HepG2 (cell line): Measurements from ENCODE around the gene NAA25. TPM values are rescaled to one million over a fixed set of nuclear protein-coding genes. Genes with fewer than 3 reads are reported as not detected.
A peak's percentile ranks its signal among the peaks of the same experiment; 100 is the strongest.

Source experiments
- CSRNP1 ChIP-seq: sonication (generic); formaldehyde crosslinking; IDR thresholded peaks from 2 replicates; pipeline ENCODE4 v1.8.1; 2023; ENCODE audit warnings: mild to moderate bottlenecking, missing genetic modification reagents
- FOXO1 ChIP-seq: sonication (generic); formaldehyde crosslinking; IDR thresholded peaks from 2 replicates; pipeline ENCODE4 v1.4.0; 2020; ENCODE audit warnings: missing genetic modification reagents
- HNF1A ChIP-seq, 2 experiments: sonication (generic) in 1 of 2; formaldehyde crosslinking in 1 of 2; IDR thresholded peaks; 2 replicates each; pipeline versions ENCODE4 v1.4.0 to v1.6.1; 2016 to 2020; ENCODE audit warnings: borderline replicate concordance in 1 of 2, low read depth in 1 of 2, mild to moderate bottlenecking in 1 of 2, missing genetic modification reagents in 1 of 2
- NCOA2 ChIP-seq: sonication (generic); formaldehyde crosslinking; IDR thresholded peaks from 2 replicates; pipeline ENCODE4 v1.8.0; 2022; ENCODE audit warnings: inconsistent platforms
- PHF20 ChIP-seq: sonication (generic); formaldehyde crosslinking; IDR thresholded peaks from 2 replicates; pipeline ENCODE4 v1.5.0; 2020; ENCODE audit warnings: mild to moderate bottlenecking, missing genetic modification reagents
- RFXANK ChIP-seq: IDR thresholded peaks from 2 replicates; pipeline ENCODE4 v1.6.1; 2016
- SALL1 ChIP-seq: sonication (generic); formaldehyde crosslinking; IDR thresholded peaks from 2 replicates; pipeline ENCODE4 v1.8.0; 2022; ENCODE audit warnings: mild to moderate bottlenecking, missing genetic modification reagents
- ZBTB44 ChIP-seq: sonication (generic); formaldehyde crosslinking; IDR thresholded peaks from 2 replicates; pipeline ENCODE4 v1.4.0; 2020; ENCODE audit warnings: missing genetic modification reagents
- ZMAT3 ChIP-seq: sonication (generic); formaldehyde crosslinking; conservative IDR thresholded peaks from 2 replicates; pipeline ENCODE4 v1.7.0; 2021; ENCODE audit warnings: missing genetic modification reagents
- ZNF260 ChIP-seq: sonication (generic); formaldehyde crosslinking; IDR thresholded peaks from 2 replicates; pipeline ENCODE4 v1.4.0; 2020; ENCODE audit warnings: missing genetic modification reagents, low read depth, mild to moderate bottlenecking, borderline replicate concordance
- ZNF550 ChIP-seq: sonication (generic); formaldehyde crosslinking; IDR thresholded peaks from 2 replicates; pipeline ENCODE4 v1.4.0; 2020; ENCODE audit warnings: mild to moderate bottlenecking, missing genetic modification reagents, borderline replicate concordance
- ZNF558 ChIP-seq: sonication (generic); formaldehyde crosslinking; IDR thresholded peaks from 2 replicates; pipeline ENCODE4 v1.9.0; 2022; ENCODE audit warnings: mild to moderate bottlenecking, missing genetic modification reagents, borderline replicate concordance
- ZNF687 ChIP-seq: sonication (generic); formaldehyde crosslinking; IDR thresholded peaks from 2 replicates; pipeline ENCODE4 v1.5.1; 2020; ENCODE audit warnings: mild to moderate bottlenecking, missing genetic modification reagents, moderate library complexity
- ZNF724P ChIP-seq: sonication (generic); formaldehyde crosslinking; IDR thresholded peaks from 2 replicates; pipeline ENCODE4 v1.8.0; 2022; ENCODE audit warnings: missing genetic modification reagents, borderline replicate concordance
- ZSCAN25 ChIP-seq: sonication (generic); formaldehyde crosslinking; IDR thresholded peaks from 2 replicates; pipeline ENCODE4 v1.8.0; 2022; ENCODE audit warnings: mild to moderate bottlenecking, missing genetic modification reagents
- polyA plus RNA-seq, 8 experiments: library from polyadenylated mRNA; depleted of rRNA in 3 of 8; stranded (reverse) in 7 of 8; unstranded in 1 of 8; fragments of >200 nt; fragmentation: Illumina TruSeq in 4 of 8; extraction: Trizol in 4 of 8; gene quantifications; 2 replicates each; pipeline versions ENCODE4 v1.2.1 to v1.2.3, GENCODE V29; 2011 to 2016; ENCODE audit warnings: low read depth in 4 of 8, missing spikeins in 1 of 8, mixed read lengths in 1 of 8; ENCODE audit not compliant: insufficient read depth in 1 of 8
- total RNA-seq, 5 experiments: library from RNA; depleted of rRNA; stranded (reverse); fragments of >200 nt; fragmentation: Illumina TruSeq; extraction: Trizol; gene quantifications; 2 replicates each; pipeline ENCODE4 v1.2.3, GENCODE V29; 2016; ENCODE audit warnings: low read depth in 1 of 5

The NAA25 gene
- total and polyA plus RNA-seq, 2 of the 13 experiments (the other 11 are each of a cell fraction or from before 2014, with no cell fraction given): 11.4 to 32.0 TPM

GRCh38 chr12:112116232-112117060 lies 7.9 kb upstream of the NAA25 start (continued):
- TF ChIP-seq ZNF550 (no peak), ZNF687 (CRISPR knock-in tag) (peak; percentile 71), CSRNP1 (CRISPR knock-in tag) (no peak), ZNF558 (CRISPR knock-in tag) (peak; percentile 76; the same call in 1 of the 2 replicates), ZSCAN25 (no peak), ZBTB44 (CRISPR knock-in tag) (no peak), RFXANK (CRISPR knock-in tag) (no peak), SALL1 (CRISPR knock-in tag) (peak; percentile 76), ZNF260 (CRISPR knock-in tag) (no peak), ZNF724P (CRISPR knock-in tag) (no peak), NCOA2 (CRISPR knock-in tag) (no peak), HNF1A (IDR thresholded peaks at IDR 0.05; ENCODE audit: low read depth) (no peak), HNF1A (CRISPR knock-in tag; IDR thresholded peaks at IDR 0.05; ENCODE audit: borderline replicate concordance) (no peak), ZMAT3 (no peak), PHF20 (CRISPR knock-in tag) (peak; percentile 41), FOXO1 (no peak)
